ENCODE results near the gene RABGAP1L. TPM values are rescaled to one million over a fixed set of nuclear protein-coding genes. Genes with fewer than 3 reads are reported as not detected.

The RABGAP1L gene
- total and polyA plus RNA-seq, 2 experiments from 2014 or later: 9.2 to 21.4 TPM

DNA sequence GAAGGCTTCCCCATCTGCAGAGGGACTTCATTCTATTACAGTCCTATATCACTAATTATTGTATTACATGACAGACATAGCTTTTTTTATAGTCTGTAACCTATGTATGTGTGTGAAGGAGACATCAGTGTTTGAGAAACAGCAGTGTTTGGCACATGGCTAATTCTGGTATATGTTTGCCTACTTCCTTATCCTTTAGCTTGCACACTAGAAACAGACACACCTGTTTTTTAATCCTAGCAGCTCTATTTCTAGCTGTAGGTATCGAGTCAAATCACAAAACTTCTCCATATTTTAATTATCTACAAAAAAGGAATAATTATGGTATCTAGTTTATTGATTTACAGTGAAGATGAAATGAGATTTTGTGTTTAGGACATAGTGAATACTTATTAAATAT, 711.0 kb downstream of the RABGAP1L start:
- H3K4me1 ChIP-seq (ENCODE audit: low read depth): peaks cover under 1% of the 10 kb centered on the region
- H3K27ac ChIP-seq: no peak overlapping the region
- H3K9me3 ChIP-seq (ENCODE audit: low read depth): no peaks in the 10 kb centered on the region
- no peaks in the 10 kb centered on the region for H3K27me3 ChIP-seq
- DNase-seq (ENCODE audit: low read depth in 1 of 2, low spot score in 1 of 2): no peak
- no peak overlapping the region for H3K4me3 ChIP-seq
- H3K36me3 ChIP-seq: no peaks in the 10 kb centered on the region
- TF ChIP-seq CTCF (IDR thresholded peaks at IDR 0.05; ENCODE audit: low read depth, low read length): no peak

GRCh38 chr1:174871886-174872285, 712.6 kb downstream of the RABGAP1L start:
- no peak for DNase-seq (ENCODE audit: low read depth in 1 of 2, low spot score in 1 of 2)
- Histone ChIP-seq H3K27ac (no peak overlapping the region), H3K36me3 (no peaks in the 10 kb centered on the region)

GRCh38 chr1:174872615-174873058, 713.3 kb downstream of the RABGAP1L start:
- Histone ChIP-seq H3K36me3 (no peaks in the 10 kb centered on the region), H3K27ac (no peak overlapping the region)
- no peak for DNase-seq (ENCODE audit: low read depth in 1 of 2, low spot score in 1 of 2)

More at GRCh38 chr1:174871886-174872285, 712.6 kb downstream of the RABGAP1L start:
- H3K4me3 ChIP-seq: no peak overlapping the region
- TF ChIP-seq CTCF (IDR thresholded peaks at IDR 0.05; ENCODE audit: low read depth, low read length): no peak
- peaks cover 4% of the 10 kb centered on the region for H3K4me1 ChIP-seq (ENCODE audit: low read depth)
- no peaks in the 10 kb centered on the region for H3K9me3 ChIP-seq (ENCODE audit: low read depth)
- no peaks in the 10 kb centered on the region for H3K27me3 ChIP-seq

DNA sequence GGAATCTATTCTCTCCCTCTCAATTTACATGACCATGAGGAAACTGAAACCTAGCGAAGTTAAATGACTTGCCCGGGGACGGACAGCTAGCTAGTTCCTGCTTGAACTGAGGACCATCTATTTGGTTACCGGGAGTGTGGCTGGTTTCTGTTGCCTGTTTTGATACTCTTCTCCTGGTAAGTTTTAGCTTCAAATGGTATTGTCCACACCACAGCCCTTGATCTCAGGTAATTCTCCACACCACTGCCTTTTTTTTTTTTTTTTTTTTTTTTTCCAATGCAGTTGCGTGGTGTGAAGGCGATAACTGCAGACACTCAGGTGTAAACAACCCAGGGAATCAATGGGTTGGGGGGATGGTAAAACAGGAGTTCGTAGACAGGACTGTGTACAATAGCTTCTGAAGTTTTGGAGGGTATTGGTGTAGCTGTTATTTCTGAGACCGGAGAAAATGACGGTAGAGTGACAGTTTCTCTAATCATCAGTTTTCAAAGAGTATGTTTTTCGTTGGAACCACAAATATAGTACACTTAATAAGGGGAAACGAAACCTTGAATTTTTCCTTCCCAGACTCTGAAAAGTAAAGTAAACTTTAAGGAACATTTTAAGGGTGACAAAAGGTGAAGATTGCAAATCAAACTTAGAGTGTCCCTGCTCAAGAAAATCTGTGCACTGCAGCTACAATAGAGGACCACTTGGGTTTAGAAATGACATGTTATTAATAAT, 715.2 kb downstream of the RABGAP1L start:
- no peak overlapping the region for H3K4me3 ChIP-seq
- no peaks in the 10 kb centered on the region for H3K36me3 ChIP-seq
- TF ChIP-seq CTCF (IDR thresholded peaks at IDR 0.05; ENCODE audit: low read depth, low read length): no peak
- no peak overlapping the region for H3K27ac ChIP-seq
- no peak for DNase-seq (ENCODE audit: low read depth in 1 of 2, low spot score in 1 of 2)
- H3K9me3 ChIP-seq (ENCODE audit: low read depth): no peaks in the 10 kb centered on the region
- H3K4me1 ChIP-seq (ENCODE audit: low read depth): peaks cover 4% of the 10 kb centered on the region
- no peaks in the 10 kb centered on the region for H3K27me3 ChIP-seq

More at GRCh38 chr1:174872615-174873058, 713.3 kb downstream of the RABGAP1L start:
- no peaks in the 10 kb centered on the region for H3K9me3 ChIP-seq (ENCODE audit: low read depth)
- no peak for TF ChIP-seq CTCF (IDR thresholded peaks at IDR 0.05; ENCODE audit: low read depth, low read length)
- H3K27me3 ChIP-seq: no peaks in the 10 kb centered on the region
- H3K4me1 ChIP-seq (ENCODE audit: low read depth): peaks cover 4% of the 10 kb centered on the region
- no peak overlapping the region for H3K4me3 ChIP-seq

GRCh38 chr1:174875306-174875705, 716.0 kb downstream of the RABGAP1L start:
- H3K4me3 ChIP-seq: no peak overlapping the region
- no peaks in the 10 kb centered on the region for H3K9me3 ChIP-seq (ENCODE audit: low read depth)
- no peak for TF ChIP-seq CTCF (IDR thresholded peaks at IDR 0.05; ENCODE audit: low read depth, low read length)
- H3K36me3 ChIP-seq: no peaks in the 10 kb centered on the region
- DNase-seq (ENCODE audit: low read depth in 1 of 2, low spot score in 1 of 2): peak in 1 of 2 donors; percentile 17
- no peaks in the 10 kb centered on the region for H3K27me3 ChIP-seq
- peaks cover 4% of the 10 kb centered on the region for H3K4me1 ChIP-seq (ENCODE audit: low read depth)
- no peak overlapping the region for H3K27ac ChIP-seq

All from cardiac muscle cell (in vitro differentiated cells and primary cell).